Keratinocyte (primary cell): ENCODE results near the gene TMEM132C. TPM values are rescaled to one million over a fixed set of nuclear protein-coding genes. Genes with fewer than 3 reads are reported as not detected.

Experiments
- DNase-seq: peaks from one replicate; pipeline ENCODE4 v3.0.0-alpha.2; 2011; ENCODE audit warnings: low read depth, missing footprints, low spot score
- FAIRE-seq: peaks from 2 replicates; lab custom pipeline; 2011; peaks lifted over from hg19 to GRCh38; lab: Jason Lieb, UNC
- H2AFZ ChIP-seq: 2 replicates; pipeline ENCODE4 v1.6.0; 2012; ENCODE audit warnings: low read length, control low read depth, inconsistent platforms; ENCODE audit not compliant: control insufficient read depth
- H3K27ac ChIP-seq: 2 replicates; pipeline ENCODE4 v1.5.1; 2011; ENCODE audit warnings: low read length; ENCODE audit not compliant: control insufficient read depth, insufficient read depth
- H3K27me3 ChIP-seq: 3 replicates; pipeline ENCODE4 v1.6.0; 2011; ENCODE audit warnings: low read length; ENCODE audit not compliant: control insufficient read depth, insufficient read depth; ENCODE audit errors: extremely low read depth
- H3K36me3 ChIP-seq, 2 experiments: 2 replicates in 1 of 2; 3 replicates in 1 of 2; pipeline ENCODE4 v1.5.1; 2011; ENCODE audit warnings: low read length in 2 of 2, mild to moderate bottlenecking in 1 of 2; ENCODE audit not compliant: control insufficient read depth in 2 of 2, insufficient read depth in 2 of 2; ENCODE audit errors: extremely low read depth in 1 of 2
- H3K4me1 ChIP-seq: 3 replicates; pipeline ENCODE4 v1.5.1; 2011; ENCODE audit warnings: low read length; ENCODE audit not compliant: control insufficient read depth, insufficient read depth; ENCODE audit errors: extremely low read depth
- H3K4me2 ChIP-seq: 3 replicates; pipeline ENCODE4 v1.6.0; 2011; ENCODE audit warnings: low read depth, low read length; ENCODE audit not compliant: control insufficient read depth, insufficient read depth; ENCODE audit errors: extremely low read depth
- H3K4me3 ChIP-seq, 3 experiments: fragments of 200-600 bp in 1 of 3; sonication (generic) in 1 of 3; 2 replicates in 2 of 3; 3 replicates in 1 of 3; pipeline ENCODE4 v1.5.1; 2011 to 2016; ENCODE audit warnings: low read length in 3 of 3, mild to moderate bottlenecking in 3 of 3, control low read depth in 2 of 3, inconsistent platforms in 1 of 3, low read depth in 1 of 3, mixed read lengths in 1 of 3, mixed run types in 1 of 3, moderate library complexity in 1 of 3; ENCODE audit not compliant: control insufficient read depth in 2 of 3, insufficient read depth in 2 of 3; ENCODE audit errors: extremely low read depth in 1 of 3
- H3K79me2 ChIP-seq: 2 replicates; pipeline ENCODE4 v1.6.0; 2012; ENCODE audit warnings: low read length; ENCODE audit not compliant: control insufficient read depth, insufficient read depth
- H3K9ac ChIP-seq: 3 replicates; pipeline ENCODE4 v1.6.0; 2011; ENCODE audit warnings: low read length; ENCODE audit not compliant: control insufficient read depth, insufficient read depth; ENCODE audit errors: extremely low read depth
- H3K9me1 ChIP-seq: 3 replicates; pipeline ENCODE4 v1.6.0; 2011; ENCODE audit warnings: low read length; ENCODE audit not compliant: control insufficient read depth, insufficient read depth; ENCODE audit errors: extremely low read depth
- H3K9me3 ChIP-seq: 2 replicates; pipeline ENCODE4 v1.5.1; 2012; ENCODE audit warnings: low read depth, low read length; ENCODE audit not compliant: control insufficient read depth
- H4K20me1 ChIP-seq: 3 replicates; pipeline ENCODE4 v1.6.0; 2011; ENCODE audit warnings: low read length; ENCODE audit not compliant: control insufficient read depth, insufficient read depth; ENCODE audit errors: extremely low read depth
- EZH2 ChIP-seq: IDR thresholded peaks from one replicate; pipeline ENCODE4 v1.6.1; 2012; ENCODE audit warnings: inconsistent platforms, mild to moderate bottlenecking, low read length, moderate library complexity
- dilution Hi-C: fragments of 300-500 bp; cut with MboI; formaldehyde crosslinking; loops from one replicate; pipeline ENCODE4 v1.7.0; 2020; ENCODE audit warnings: low sequenced_read_pairs; ENCODE audit not compliant: extremely low pct_ligation_motif_present
- polyA plus RNA-seq, 5 experiments: library from polyadenylated mRNA; depleted of rRNA in 3 of 5; stranded (reverse) in 3 of 5; stranded (forward) in 1 of 5; unstranded in 1 of 5; fragments of >200 nt; gene quantifications; 1 replicate in 1 of 5; 2 replicates in 3 of 5; 3 replicates in 1 of 5; pipeline versions ENCODE4 v1.2.1 to v1.2.3, GENCODE V29; 2011 to 2012; ENCODE audit warnings: missing spikeins in 2 of 5, low read depth in 1 of 5, low replicate concordance in 1 of 5
- TF ChIP-seq, protein P1 (sequence below), 3 experiments: IDR thresholded peaks in 1 of 3; conservative IDR thresholded peaks in 1 of 3; optimal IDR thresholded peaks in 1 of 3; 2 replicates in 2 of 3; 3 replicates in 1 of 3; pipeline versions ENCODE3 to v1.5.1; 2011; ENCODE audit warnings: low read length in 3 of 3, mild to moderate bottlenecking in 3 of 3, moderate library complexity in 2 of 3, control low read depth in 1 of 3, inconsistent platforms in 1 of 3; ENCODE audit not compliant: insufficient read depth in 2 of 3; ENCODE audit errors: extremely low read depth in 1 of 3

Gene TMEM132C
- polyA plus RNA-seq, 1 donor (not counting 4 experiments of a cell fraction or from before 2014, with no cell fraction given), result not detected

DNA sequence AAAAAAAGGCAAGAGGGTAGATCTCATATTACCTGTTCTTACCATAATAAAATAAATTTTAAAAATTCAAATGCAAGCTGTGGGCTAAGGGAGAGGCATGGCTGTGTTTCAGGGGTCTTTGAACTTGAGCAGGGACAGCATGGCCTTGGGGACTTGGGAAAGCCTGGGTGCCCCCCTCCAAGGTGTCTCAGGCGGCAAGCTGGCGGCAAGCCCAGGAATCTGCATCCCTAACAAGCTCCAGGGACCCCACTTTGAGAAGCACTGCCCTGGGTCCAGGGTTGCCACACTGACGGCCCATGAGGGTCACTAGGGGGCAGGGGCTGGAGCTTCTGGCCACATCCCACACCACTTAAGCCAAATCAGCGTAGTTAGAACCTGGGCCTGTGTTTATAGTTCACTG, 363.0 kb downstream of the TMEM132C start:
- H3K27ac ChIP-seq, result no peak overlapping the region
- H3K9ac ChIP-seq, result no peak overlapping the region
- FAIRE-seq (no peak), DNase-seq (no peak)
- H2AFZ ChIP-seq, result no peak overlapping the region
- dilution Hi-C loops, result no loop called here
- no peaks in the 10 kb centered on the region for H3K4me1 ChIP-seq
- no peaks in the 10 kb centered on the region for H3K36me3 ChIP-seq
- H3K9me3 ChIP-seq, result peaks cover 10% of the 10 kb centered on the region
- no peak overlapping the region for H3K4me3 ChIP-seq
- TF ChIP-seq, protein P1, sequence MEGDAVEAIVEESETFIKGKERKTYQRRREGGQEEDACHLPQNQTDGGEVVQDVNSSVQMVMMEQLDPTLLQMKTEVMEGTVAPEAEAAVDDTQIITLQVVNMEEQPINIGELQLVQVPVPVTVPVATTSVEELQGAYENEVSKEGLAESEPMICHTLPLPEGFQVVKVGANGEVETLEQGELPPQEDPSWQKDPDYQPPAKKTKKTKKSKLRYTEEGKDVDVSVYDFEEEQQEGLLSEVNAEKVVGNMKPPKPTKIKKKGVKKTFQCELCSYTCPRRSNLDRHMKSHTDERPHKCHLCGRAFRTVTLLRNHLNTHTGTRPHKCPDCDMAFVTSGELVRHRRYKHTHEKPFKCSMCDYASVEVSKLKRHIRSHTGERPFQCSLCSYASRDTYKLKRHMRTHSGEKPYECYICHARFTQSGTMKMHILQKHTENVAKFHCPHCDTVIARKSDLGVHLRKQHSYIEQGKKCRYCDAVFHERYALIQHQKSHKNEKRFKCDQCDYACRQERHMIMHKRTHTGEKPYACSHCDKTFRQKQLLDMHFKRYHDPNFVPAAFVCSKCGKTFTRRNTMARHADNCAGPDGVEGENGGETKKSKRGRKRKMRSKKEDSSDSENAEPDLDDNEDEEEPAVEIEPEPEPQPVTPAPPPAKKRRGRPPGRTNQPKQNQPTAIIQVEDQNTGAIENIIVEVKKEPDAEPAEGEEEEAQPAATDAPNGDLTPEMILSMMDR (optimal IDR thresholded peaks at IDR 0.05 in 1 of 3, IDR thresholded peaks at IDR 0.05 in 1 of 3, conservative IDR thresholded peaks at IDR 0.05 in 1 of 3; ENCODE audit: extremely low read depth in 1 of 3, insufficient read depth in 2 of 3, low read length in 3 of 3), result no peak
- TF ChIP-seq EZH2, result no peak
- H3K79me2 ChIP-seq, result no peaks in the 10 kb centered on the region
- no peaks in the 10 kb centered on the region for H3K27me3 ChIP-seq
- no peaks in the 10 kb centered on the region for H4K20me1 ChIP-seq
- H3K9me1 ChIP-seq, result no peaks in the 10 kb centered on the region
- no peak overlapping the region for H3K4me2 ChIP-seq

GRCh38 chr12:128637642-128638606, 371.0 kb downstream of the TMEM132C start:
- no peaks in the 10 kb centered on the region for H3K79me2 ChIP-seq
- FAIRE-seq (no peak), DNase-seq (no peak)
- no peak overlapping the region for H3K4me2 ChIP-seq
- H3K9me1 ChIP-seq, result no peaks in the 10 kb centered on the region
- H4K20me1 ChIP-seq, result no peaks in the 10 kb centered on the region
- no peak overlapping the region for H3K9ac ChIP-seq
- no peak overlapping the region for H3K4me3 ChIP-seq
- H3K36me3 ChIP-seq, result no peaks in the 10 kb centered on the region
- dilution Hi-C loops, result no loop called here
- TF ChIP-seq, protein P1 (optimal IDR thresholded peaks at IDR 0.05 in 1 of 3, IDR thresholded peaks at IDR 0.05 in 1 of 3, conservative IDR thresholded peaks at IDR 0.05 in 1 of 3; ENCODE audit: extremely low read depth in 1 of 3, insufficient read depth in 2 of 3, low read length in 3 of 3), result no peak
- TF ChIP-seq EZH2, result no peak
- no peaks in the 10 kb centered on the region for H3K27me3 ChIP-seq
- H3K27ac ChIP-seq, result no peak overlapping the region
- H3K9me3 ChIP-seq, result peaks cover 8% of the 10 kb centered on the region
- no peaks in the 10 kb centered on the region for H3K4me1 ChIP-seq
- H2AFZ ChIP-seq, result no peak overlapping the region
